IMR-90 (cell line): Measurements from ENCODE around the gene SLC22A15. TPM values are rescaled to one million over a fixed set of nuclear protein-coding genes. Genes with fewer than 3 reads are reported as not detected.

Experiments used
- ATAC-seq: fragments of 200-7000 bp; cut with Tn5 transposase; 2 replicates; pipeline ENCODE4 v1.9.1; 2020; ENCODE audit warnings: low read depth, mild to moderate bottlenecking, moderate library complexity
- BruUV-seq: library from RNA; stranded (reverse); fragments of 400-500 nt; replicated peaks from 2 replicates; lab custom pipeline; 2021; lab: Mats Ljungman, UMichigan
- CTCF ChIA-PET: fragments of 300-600 bp; formaldehyde crosslinking; extraction: SDS; loops from one replicate; lab custom pipeline; 2021; ENCODE audit warnings: antibody characterized with exemption; lab: Yijun Ruan, JAX
- POLR2A ChIA-PET: fragments of 300-600 bp; sonication (Branson Sonifier 250); formaldehyde crosslinking; loops from one replicate; lab custom pipeline; 2022; ENCODE audit warnings: antibody characterized with exemption; ENCODE audit not compliant: unreplicated experiment; lab: Charles Lee
- DNase-seq: peaks from one replicate; pipeline ENCODE4 v3.0.0; 2013
- H2AFZ ChIP-seq: replicated peaks from 2 replicates; pipeline ENCODE3; 2013; ENCODE audit warnings: low read length, mild to moderate bottlenecking; ENCODE audit not compliant: poor library complexity
- H2AK5ac ChIP-seq: 2 replicates; pipeline ENCODE4 v1.6.1; 2013; ENCODE audit warnings: low read depth, low read length, inconsistent platforms
- H2AK9ac ChIP-seq: replicated peaks from 2 replicates; pipeline ENCODE3; 2013; ENCODE audit warnings: mild to moderate bottlenecking, low read depth, low read length, moderate library complexity; ENCODE audit not compliant: poor library complexity
- H2BK120ac ChIP-seq: 2 replicates; pipeline ENCODE4 v1.6.1; 2013; ENCODE audit warnings: low read depth, low read length, inconsistent platforms
- H2BK15ac ChIP-seq: 3 replicates; pipeline ENCODE4 v1.6.1; 2013; ENCODE audit warnings: low read depth, low read length, inconsistent platforms
- H2BK20ac ChIP-seq: 2 replicates; pipeline ENCODE4 v1.6.1; 2013; ENCODE audit warnings: low read depth, mild to moderate bottlenecking, inconsistent platforms, low read length, moderate library complexity
- H2BK5ac ChIP-seq: 2 replicates; pipeline ENCODE4 v1.6.1; 2013; ENCODE audit warnings: mild to moderate bottlenecking, low read depth, low read length, inconsistent platforms; ENCODE audit not compliant: poor library complexity, severe bottlenecking
- H3K14ac ChIP-seq: replicated peaks from 2 replicates; pipeline ENCODE4 v1.6.1; 2013; ENCODE audit warnings: low read depth, low read length, inconsistent platforms
- H3K18ac ChIP-seq: 2 replicates; pipeline ENCODE4 v1.6.1; 2013; ENCODE audit warnings: low read depth, low read length, control low read depth
- H3K23ac ChIP-seq: 2 replicates; pipeline ENCODE4 v1.6.1; 2013; ENCODE audit warnings: low read depth, low read length, inconsistent platforms
- H3K27ac ChIP-seq: 2 replicates; pipeline ENCODE4 v1.5.1; 2013; ENCODE audit warnings: mild to moderate bottlenecking, control low read depth, low read length; ENCODE audit not compliant: insufficient read depth
- H3K27me3 ChIP-seq: 2 replicates; pipeline ENCODE4 v1.6.1; 2013; ENCODE audit warnings: low read length; ENCODE audit not compliant: control insufficient read depth, insufficient read depth
- H3K36me3 ChIP-seq: 2 replicates; pipeline ENCODE4 v1.6.1; 2013; ENCODE audit warnings: low read length, mixed read lengths; ENCODE audit not compliant: control insufficient read depth, insufficient read depth
- H3K4ac ChIP-seq: 2 replicates; pipeline ENCODE4 v1.6.1; 2013; ENCODE audit warnings: low read depth, low read length, inconsistent platforms
- H3K4me1 ChIP-seq: 2 replicates; pipeline ENCODE4 v1.6.1; 2013; ENCODE audit warnings: low read length, mixed read lengths; ENCODE audit not compliant: control insufficient read depth, insufficient read depth
- H3K4me2 ChIP-seq: 2 replicates; pipeline ENCODE4 v1.6.1; 2013; ENCODE audit warnings: low read depth, mild to moderate bottlenecking, control low read depth, low read length, moderate library complexity
- H3K4me3 ChIP-seq: 2 replicates; pipeline ENCODE4 v1.5.1; 2013; ENCODE audit warnings: low read depth, mild to moderate bottlenecking, control low read depth, low read length, moderate library complexity; ENCODE audit not compliant: insufficient read depth
- H3K56ac ChIP-seq: 2 replicates; pipeline ENCODE4 v1.6.1; 2013; ENCODE audit warnings: low read length, inconsistent platforms; ENCODE audit not compliant: insufficient read depth; ENCODE audit errors: extremely low read depth
- H3K79me1 ChIP-seq, 2 experiments: 2 replicates each; pipeline ENCODE4 v1.6.1; 2013; ENCODE audit warnings: low read length in 2 of 2, inconsistent platforms in 1 of 2, low read depth in 1 of 2
- H3K9ac ChIP-seq: 2 replicates; pipeline ENCODE4 v1.6.1; 2013; ENCODE audit warnings: low read depth, low read length, control low read depth
- H3K9me1 ChIP-seq: 2 replicates; pipeline ENCODE4 v1.6.1; 2013; ENCODE audit warnings: low read length, inconsistent platforms; ENCODE audit not compliant: insufficient read depth
- H3K9me3 ChIP-seq: 2 replicates; pipeline ENCODE4 v1.6.1; 2013; ENCODE audit warnings: low read length; ENCODE audit not compliant: control insufficient read depth, insufficient read depth
- H4K20me1 ChIP-seq: 2 replicates; pipeline ENCODE4 v1.6.1; 2013; ENCODE audit warnings: low read length, inconsistent platforms; ENCODE audit not compliant: insufficient read depth
- H4K5ac ChIP-seq: 2 replicates; pipeline ENCODE4 v1.6.1; 2013; ENCODE audit warnings: mild to moderate bottlenecking, low read depth, low read length, control low read depth
- H4K8ac ChIP-seq, 2 experiments: 2 replicates each; pipeline ENCODE4 v1.6.1; 2013; ENCODE audit warnings: low read depth in 2 of 2, low read length in 2 of 2, control low read depth in 1 of 2, inconsistent platforms in 1 of 2
- H4K91ac ChIP-seq: 2 replicates; pipeline ENCODE4 v1.6.1; 2013; ENCODE audit warnings: low read depth, low read length, inconsistent platforms; ENCODE audit not compliant: insufficient read depth
- BHLHE40 ChIP-seq: fragments of 150-350 bp; IDR thresholded peaks from 2 replicates; pipeline ENCODE4 v1.6.1; 2016; ENCODE audit warnings: mild to moderate bottlenecking, low read depth, low read length
- CEBPB ChIP-seq: IDR thresholded peaks from 2 replicates; pipeline ENCODE4 v1.6.1; 2012; ENCODE audit warnings: low read depth, low read length, improper control_type of control experiment
- CHD1 ChIP-seq: IDR thresholded peaks from 2 replicates; pipeline ENCODE4 v1.6.1; 2012; ENCODE audit warnings: low read depth, low read length, improper control_type of control experiment
- FOS ChIP-seq: fragments of 150-350 bp; IDR thresholded peaks from 2 replicates; pipeline ENCODE4 v1.6.1; 2016; ENCODE audit warnings: low read depth, low read length
- MAFK ChIP-seq: IDR thresholded peaks from 2 replicates; pipeline ENCODE4 v1.6.1; 2012; ENCODE audit warnings: low read depth, low read length, improper control_type of control experiment
- MAZ ChIP-seq: IDR thresholded peaks from 2 replicates; pipeline ENCODE4 v1.6.1; 2012; ENCODE audit warnings: low read depth, mild to moderate bottlenecking, low read length, improper control_type of control experiment, moderate library complexity, borderline replicate concordance
- MXI1 ChIP-seq: IDR thresholded peaks from 2 replicates; pipeline ENCODE4 v1.6.1; 2012; ENCODE audit warnings: low read depth, mild to moderate bottlenecking, low read length, moderate library complexity, borderline replicate concordance
- NFE2L2 ChIP-seq: fragments of 150-350 bp; IDR thresholded peaks from 2 replicates; pipeline ENCODE4 v1.6.1; 2016; ENCODE audit warnings: low read depth, mild to moderate bottlenecking, low read length
- POLR2A ChIP-seq: IDR thresholded peaks from 2 replicates; pipeline ENCODE4 v1.6.1; 2012; ENCODE audit warnings: mild to moderate bottlenecking, low read depth, low read length
- RAD21 ChIP-seq: IDR thresholded peaks from 2 replicates; pipeline ENCODE4 v1.6.1; 2012; ENCODE audit warnings: low read length, improper control_type of control experiment
- RCOR1 ChIP-seq: IDR thresholded peaks from 2 replicates; pipeline ENCODE4 v1.6.1; 2012; ENCODE audit warnings: mild to moderate bottlenecking, low read length, improper control_type of control experiment; ENCODE audit not compliant: insufficient replicate concordance
- RFX5 ChIP-seq: IDR thresholded peaks from 2 replicates; pipeline ENCODE4 v1.8.0; 2012; ENCODE audit warnings: low read depth, mild to moderate bottlenecking, low read length, moderate library complexity
- SMC3 ChIP-seq: fragments of 150-350 bp; IDR thresholded peaks from 2 replicates; pipeline ENCODE4 v1.6.1; 2016; ENCODE audit warnings: low read depth, mild to moderate bottlenecking, antibody characterized with exemption, low read length, moderate library complexity
- WGBS, 2 experiments: methylation state at CpG; one replicate each; pipeline versions ENCODE4 v1.1.5 to v1.1.7; 2013; ENCODE audit warnings: missing lambda C conversion rate in 2 of 2; ENCODE audit not compliant: insufficient read length in 1 of 2; ENCODE audit errors: extremely low coverage in 2 of 2; 5-methylcytosine and 5-hydroxymethylcytosine counted together
- dilution Hi-C: fragments of 300-500 bp; cut with HindIII; formaldehyde crosslinking; loops from one replicate; pipeline ENCODE4 v1.14.3; 2018; ENCODE audit warnings: low sequenced_read_pairs; ENCODE audit not compliant: unreplicated experiment
- in situ Hi-C: fragments of 300-500 bp; cut with MboI; formaldehyde crosslinking; loops from 3 replicates; pipeline ENCODE4 v1.14.3; 2019; ENCODE audit warnings: low sequenced_read_pairs, inconsistent platforms, mixed read lengths
- intact Hi-C: fragments of 100-400 bp; cut with micrococcal nuclease; formaldehyde crosslinking; loops from 2 replicates; pipeline ENCODE4 v1.10.0; 2022
- polyA plus RNA-seq, 3 experiments: library from polyadenylated mRNA; depleted of rRNA; stranded (reverse); fragments of >200 nt; gene quantifications; 2 replicates each; pipeline ENCODE4 v1.2.3, GENCODE V29; 2012; ENCODE audit warnings: low replicate concordance in 1 of 3
- total RNA-seq: library from RNA; depleted of rRNA; stranded (reverse); fragments of >200 nt; gene quantifications from 2 replicates; pipeline ENCODE4 v1.2.3, GENCODE V29; 2012
- TF ChIP-seq, protein P1 (sequence below): conservative IDR thresholded peaks from 2 replicates; pipeline ENCODE4 v1.5.1; 2012; ENCODE audit warnings: mild to moderate bottlenecking, low read depth, low read length, improper control_type of control experiment
- TF ChIP-seq, protein P2 (sequence below): fragments of 150-350 bp; IDR thresholded peaks from 2 replicates; pipeline ENCODE4 v1.6.1; 2017; ENCODE audit warnings: mild to moderate bottlenecking, antibody characterized with exemption, low read length, low read depth
- TF ChIP-seq, protein P3 (sequence below): fragments of 150-350 bp; IDR thresholded peaks from 2 replicates; pipeline ENCODE4 v1.6.1; 2016; ENCODE audit warnings: low read depth, mild to moderate bottlenecking, low read length, moderate library complexity, borderline replicate concordance

The SLC22A15 gene
- total and polyA plus RNA-seq, 2 of the 4 experiments (the other 2 are of a cell fraction): under 0.01 to 0.02 TPM

DNA sequence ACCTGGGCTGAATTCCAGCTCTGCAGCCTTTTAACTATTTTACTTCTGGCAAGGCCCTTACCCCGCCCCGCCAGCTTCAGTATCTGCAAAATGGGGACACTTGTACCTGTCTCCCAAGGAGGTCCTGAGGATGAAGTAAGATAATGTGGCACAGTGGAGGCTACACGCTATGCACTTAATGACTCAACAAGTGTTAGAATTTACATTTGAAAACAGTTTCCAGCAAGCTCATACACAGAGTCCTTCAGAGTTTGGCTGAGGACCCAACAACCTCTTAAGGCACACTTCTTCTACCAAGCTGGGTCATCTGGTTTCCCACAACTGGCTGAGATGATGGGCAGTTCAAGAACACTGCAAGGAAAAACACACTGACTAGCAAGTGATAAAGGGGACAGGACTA, 30.2 kb upstream of the SLC22A15 start:
- no peaks in the 10 kb centered on the region for H3K36me3 ChIP-seq

More for the DNA sequence above, 30.2 kb upstream of the SLC22A15 start:
- no peak for TF ChIP-seq CHD1
- TF ChIP-seq, protein P1, sequence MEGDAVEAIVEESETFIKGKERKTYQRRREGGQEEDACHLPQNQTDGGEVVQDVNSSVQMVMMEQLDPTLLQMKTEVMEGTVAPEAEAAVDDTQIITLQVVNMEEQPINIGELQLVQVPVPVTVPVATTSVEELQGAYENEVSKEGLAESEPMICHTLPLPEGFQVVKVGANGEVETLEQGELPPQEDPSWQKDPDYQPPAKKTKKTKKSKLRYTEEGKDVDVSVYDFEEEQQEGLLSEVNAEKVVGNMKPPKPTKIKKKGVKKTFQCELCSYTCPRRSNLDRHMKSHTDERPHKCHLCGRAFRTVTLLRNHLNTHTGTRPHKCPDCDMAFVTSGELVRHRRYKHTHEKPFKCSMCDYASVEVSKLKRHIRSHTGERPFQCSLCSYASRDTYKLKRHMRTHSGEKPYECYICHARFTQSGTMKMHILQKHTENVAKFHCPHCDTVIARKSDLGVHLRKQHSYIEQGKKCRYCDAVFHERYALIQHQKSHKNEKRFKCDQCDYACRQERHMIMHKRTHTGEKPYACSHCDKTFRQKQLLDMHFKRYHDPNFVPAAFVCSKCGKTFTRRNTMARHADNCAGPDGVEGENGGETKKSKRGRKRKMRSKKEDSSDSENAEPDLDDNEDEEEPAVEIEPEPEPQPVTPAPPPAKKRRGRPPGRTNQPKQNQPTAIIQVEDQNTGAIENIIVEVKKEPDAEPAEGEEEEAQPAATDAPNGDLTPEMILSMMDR: no peak
- TF ChIP-seq, protein P2, sequence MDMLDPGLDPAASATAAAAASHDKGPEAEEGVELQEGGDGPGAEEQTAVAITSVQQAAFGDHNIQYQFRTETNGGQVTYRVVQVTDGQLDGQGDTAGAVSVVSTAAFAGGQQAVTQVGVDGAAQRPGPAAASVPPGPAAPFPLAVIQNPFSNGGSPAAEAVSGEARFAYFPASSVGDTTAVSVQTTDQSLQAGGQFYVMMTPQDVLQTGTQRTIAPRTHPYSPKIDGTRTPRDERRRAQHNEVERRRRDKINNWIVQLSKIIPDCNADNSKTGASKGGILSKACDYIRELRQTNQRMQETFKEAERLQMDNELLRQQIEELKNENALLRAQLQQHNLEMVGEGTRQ: no peak
- no peak for TF ChIP-seq NFE2L2
- TF ChIP-seq MAFK: no peak
- no peak for TF ChIP-seq FOS
- no peak for TF ChIP-seq RAD21
- no peak for TF ChIP-seq MAZ
- no peak for TF ChIP-seq RCOR1
- no peak for TF ChIP-seq MXI1
- no peak for TF ChIP-seq BHLHE40
- TF ChIP-seq SMC3: no peak
- TF ChIP-seq CEBPB: no peak
- TF ChIP-seq, protein P3, sequence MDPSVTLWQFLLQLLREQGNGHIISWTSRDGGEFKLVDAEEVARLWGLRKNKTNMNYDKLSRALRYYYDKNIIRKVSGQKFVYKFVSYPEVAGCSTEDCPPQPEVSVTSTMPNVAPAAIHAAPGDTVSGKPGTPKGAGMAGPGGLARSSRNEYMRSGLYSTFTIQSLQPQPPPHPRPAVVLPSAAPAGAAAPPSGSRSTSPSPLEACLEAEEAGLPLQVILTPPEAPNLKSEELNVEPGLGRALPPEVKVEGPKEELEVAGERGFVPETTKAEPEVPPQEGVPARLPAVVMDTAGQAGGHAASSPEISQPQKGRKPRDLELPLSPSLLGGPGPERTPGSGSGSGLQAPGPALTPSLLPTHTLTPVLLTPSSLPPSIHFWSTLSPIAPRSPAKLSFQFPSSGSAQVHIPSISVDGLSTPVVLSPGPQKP: no peak
- TF ChIP-seq POLR2A: no peak
- TF ChIP-seq RFX5: no peak
- ATAC-seq (no peak), DNase-seq (no peak)
- no peak overlapping the region for H4K5ac ChIP-seq
- H3K27me3 ChIP-seq: no peaks in the 10 kb centered on the region
- H2BK15ac ChIP-seq: no peak overlapping the region
- no peak overlapping the region for H4K91ac ChIP-seq
- H3K4me2 ChIP-seq: no peak overlapping the region
- H2AK5ac ChIP-seq: no peak overlapping the region
- no peaks in the 10 kb centered on the region for H3K4me1 ChIP-seq
- BruUV-seq: no TSS peak
- H3K9me1 ChIP-seq: no peaks in the 10 kb centered on the region
- WGBS, 2 experiments: no CpG with 5 or more reads among the region's 3 CpGs
- no peak overlapping the region for H3K23ac ChIP-seq
- in situ Hi-C loops: no loop called here
- H3K79me1 ChIP-seq: no peaks in the 10 kb centered on the region
- no peak overlapping the region for H2AFZ ChIP-seq
- ChIA-PET POLR2A (no interaction called here), CTCF (no interaction called here)
- no peak overlapping the region for H2BK120ac ChIP-seq
- H3K18ac ChIP-seq: no peak overlapping the region
- no peaks in the 10 kb centered on the region for H3K9me3 ChIP-seq
- no peak overlapping the region for H3K56ac ChIP-seq
- H3K27ac ChIP-seq: no peak overlapping the region
- no peak overlapping the region for H2BK20ac ChIP-seq
- dilution Hi-C loops: no loop called here
- intact Hi-C loops: no loop called here
- H3K4me3 ChIP-seq: no peak overlapping the region
- no peak overlapping the region for H3K9ac ChIP-seq
- H2BK5ac ChIP-seq: no peak overlapping the region
- H4K8ac ChIP-seq: no peak overlapping the region
- no peak overlapping the region for H3K14ac ChIP-seq
- no peak overlapping the region for H3K4ac ChIP-seq
- H2AK9ac ChIP-seq: no peak overlapping the region
- H4K20me1 ChIP-seq: no peaks in the 10 kb centered on the region
